Measurements from ENCODE around the gene PLPP3. TPM values are rescaled to one million over a fixed set of nuclear protein-coding genes. Genes with fewer than 3 reads are reported as not detected.
A peak's percentile ranks its signal among the peaks of the same experiment; 100 is the strongest.

Gene PLPP3
- total RNA-seq, 2 donors from 2014 or later: 0.12 TPM; not detected in 1

GRCh38 chr1:56534130-56534651, 45.2 kb downstream of the PLPP3 start:
- peaks cover 16 to 19% of the 10 kb centered on the region in 2 donors for H3K27me3 Mint-ChIP-seq
- no peak overlapping the region for H3K27ac Mint-ChIP-seq
- H3K4me1 Mint-ChIP-seq (ENCODE audit: low read depth in 2 of 2): no peaks in the 10 kb centered on the region
- DNase-seq (ENCODE audit: low spot score) (no peak), ATAC-seq (no peak)
- no peak overlapping the region for H3K4me3 Mint-ChIP-seq
- H3K9me3 Mint-ChIP-seq: no peaks in the 10 kb centered on the region
- no peaks in the 10 kb centered on the region for H3K36me3 Mint-ChIP-seq

- H3K4me1 Mint-ChIP-seq (ENCODE audit: low read depth in 2 of 2): no peaks in the 10 kb centered on the region
- DNase-seq (ENCODE audit: low spot score) (no peak), ATAC-seq (no peak)
- H3K27me3 Mint-ChIP-seq: peaks cover 19 to 21% of the 10 kb centered on the region in 2 donors
- H3K27ac Mint-ChIP-seq: no peak overlapping the region
- no peaks in the 10 kb centered on the region for H3K36me3 Mint-ChIP-seq
- no peak overlapping the region for H3K4me3 Mint-ChIP-seq
- no peaks in the 10 kb centered on the region for H3K9me3 Mint-ChIP-seq
Observed at GRCh38 chr1:56533621-56534020, 45.7 kb downstream of the PLPP3 start.

DNA sequence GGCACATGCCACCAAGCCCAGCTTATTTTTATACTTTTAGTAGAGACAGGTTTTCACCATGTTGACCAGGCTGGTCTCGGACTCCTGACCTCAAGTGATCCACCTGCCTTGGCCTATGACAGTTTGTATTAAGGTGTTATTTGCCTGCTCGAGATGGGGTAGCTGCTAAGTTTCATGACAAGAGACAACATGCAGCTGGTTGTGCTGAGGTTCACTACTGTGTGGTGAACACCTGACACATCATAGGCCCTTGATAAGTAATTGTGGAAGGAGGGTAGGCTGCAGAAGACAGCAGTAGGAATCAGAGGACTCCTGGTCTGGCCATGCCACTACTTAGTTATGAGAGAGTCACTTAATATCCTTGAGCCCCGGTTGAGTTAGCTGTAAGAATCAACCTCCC, 46.2 kb downstream of the PLPP3 start:
- no peaks in the 10 kb centered on the region for H3K4me1 Mint-ChIP-seq (ENCODE audit: low read depth in 2 of 2)
- ATAC-seq (no peak), DNase-seq (ENCODE audit: low spot score) (no peak)
- H3K9me3 Mint-ChIP-seq: no peaks in the 10 kb centered on the region
- peaks cover 17 to 22% of the 10 kb centered on the region in 2 donors for H3K27me3 Mint-ChIP-seq
- H3K36me3 Mint-ChIP-seq: no peaks in the 10 kb centered on the region
- H3K27ac Mint-ChIP-seq: no peak overlapping the region
- H3K4me3 Mint-ChIP-seq: no peak overlapping the region

- Mint-ChIP-seq H3K4me1 (ENCODE audit: low read depth in 2 of 2) (no peaks in the 10 kb centered on the region), H3K27me3 (peaks cover 15 to 26% of the 10 kb centered on the region in 2 donors), H3K36me3 (no peaks in the 10 kb centered on the region), H3K9me3 (no peaks in the 10 kb centered on the region), H3K27ac (no peak overlapping the region), H3K4me3 (no peak overlapping the region)
- no peak for ATAC-seq
- no peak for DNase-seq (ENCODE audit: low spot score)
Observed at GRCh38 chr1:56532350-56532683, 47.0 kb downstream of the PLPP3 start.

GRCh38 chr1:56531624-56532349, 47.6 kb downstream of the PLPP3 start:
- Mint-ChIP-seq H3K4me1 (ENCODE audit: low read depth in 2 of 2) (no peaks in the 10 kb centered on the region), H3K27ac (no peak overlapping the region), H3K36me3 (no peaks in the 10 kb centered on the region), H3K9me3 (no peaks in the 10 kb centered on the region), H3K4me3 (no peak overlapping the region), H3K27me3 (peaks cover 12 to 22% of the 10 kb centered on the region in 2 donors)
- DNase-seq (ENCODE audit: low spot score) (no peak), ATAC-seq (no peak)

GRCh38 chr1:56529801-56530200, 49.6 kb downstream of the PLPP3 start:
- peaks cover 11 to 12% of the 10 kb centered on the region in 2 donors for H3K27me3 Mint-ChIP-seq

DNA sequence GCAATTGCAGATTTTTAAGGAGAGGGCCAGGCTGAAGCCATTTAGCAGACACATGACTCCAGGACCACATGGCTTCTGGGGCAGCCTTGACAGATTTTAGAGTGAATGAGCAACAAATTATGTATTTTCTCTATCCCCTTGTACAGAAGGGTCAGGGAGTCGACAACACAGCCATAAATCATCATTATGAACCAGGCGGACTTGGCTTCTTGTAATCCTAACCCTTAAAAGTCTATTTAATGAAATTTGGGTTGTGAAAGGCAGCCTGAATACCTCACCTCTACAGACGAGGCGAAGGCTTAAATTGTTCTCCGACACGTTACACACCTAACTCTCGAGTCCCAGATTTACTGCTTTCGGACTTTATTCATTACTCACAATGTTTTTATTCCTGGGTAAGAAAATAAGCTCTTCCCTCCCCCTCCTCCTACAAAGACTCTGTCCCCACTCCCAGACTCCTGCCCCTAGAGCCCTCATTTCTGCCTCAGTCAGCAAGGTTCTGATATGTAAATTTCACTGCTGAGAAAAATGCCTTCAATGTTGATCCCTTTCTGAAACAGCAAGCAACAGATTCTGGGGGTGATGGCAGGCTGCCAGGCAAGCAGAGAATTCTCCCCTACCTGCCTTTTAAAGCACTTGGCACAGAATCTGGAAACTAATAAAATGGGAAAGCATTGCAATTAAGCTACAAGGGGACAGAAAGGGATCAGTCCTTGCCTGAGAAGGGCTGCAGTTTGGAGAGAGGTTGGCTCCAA, 51.6 kb downstream of the PLPP3 start:
- Mint-ChIP-seq H3K27ac (no peak overlapping the region), H3K9me3 (no peaks in the 10 kb centered on the region), H3K36me3 (no peaks in the 10 kb centered on the region), H3K27me3 (peaks cover 8 to 12% of the 10 kb centered on the region in 2 donors), H3K4me3 (no peak overlapping the region), H3K4me1 (ENCODE audit: low read depth in 2 of 2) (peaks cover 7 to 8% of the 10 kb centered on the region in 2 donors)
- DNase-seq (ENCODE audit: low spot score): no peak
- ATAC-seq: no peak

More at GRCh38 chr1:56529801-56530200, 49.6 kb downstream of the PLPP3 start:
- Mint-ChIP-seq H3K9me3 (no peaks in the 10 kb centered on the region), H3K27ac (no peak overlapping the region), H3K36me3 (no peaks in the 10 kb centered on the region), H3K4me3 (no peak overlapping the region), H3K4me1 (ENCODE audit: low read depth in 2 of 2) (peaks cover 7 to 8% of the 10 kb centered on the region in 2 donors)
- ATAC-seq: no peak
- DNase-seq (ENCODE audit: low spot score): no peak

DNA sequence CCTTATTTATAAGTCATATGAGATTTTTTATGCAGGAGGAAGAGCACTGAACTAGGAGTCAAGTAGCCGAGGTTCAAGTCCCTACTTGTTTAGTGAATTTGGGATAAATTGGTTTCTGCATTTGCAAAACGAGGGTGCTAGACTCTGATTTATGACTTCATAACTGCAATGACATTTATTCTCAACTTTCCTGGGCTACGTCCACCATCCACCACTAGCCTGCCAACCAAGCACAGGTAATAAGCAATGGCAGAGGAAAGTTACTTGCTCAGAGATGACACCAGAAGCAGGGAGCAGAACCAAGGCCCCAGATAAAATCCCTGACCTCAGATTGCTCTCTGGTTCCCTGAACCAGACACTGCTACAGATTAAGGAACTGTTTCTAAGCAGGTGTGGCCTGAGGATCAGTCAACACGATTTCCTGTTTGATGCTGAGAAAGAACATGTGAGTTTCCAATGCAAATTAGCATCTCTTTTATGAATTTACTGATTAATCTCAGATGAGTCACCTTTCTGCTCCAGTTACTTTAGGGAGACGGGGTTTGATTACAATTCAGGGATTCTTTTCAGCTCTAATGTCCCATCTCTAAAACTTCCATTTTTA, 52.7 kb downstream of the PLPP3 start:
- Mint-ChIP-seq H3K27ac (no peak overlapping the region), H3K36me3 (no peaks in the 10 kb centered on the region), H3K27me3 (peaks cover 8 to 15% of the 10 kb centered on the region in 2 donors), H3K4me3 (no peak overlapping the region), H3K9me3 (no peaks in the 10 kb centered on the region), H3K4me1 (ENCODE audit: low read depth in 2 of 2) (peaks cover 7 to 8% of the 10 kb centered on the region in 2 donors)
- no peak for ATAC-seq
- DNase-seq (ENCODE audit: low spot score): no peak

DNA sequence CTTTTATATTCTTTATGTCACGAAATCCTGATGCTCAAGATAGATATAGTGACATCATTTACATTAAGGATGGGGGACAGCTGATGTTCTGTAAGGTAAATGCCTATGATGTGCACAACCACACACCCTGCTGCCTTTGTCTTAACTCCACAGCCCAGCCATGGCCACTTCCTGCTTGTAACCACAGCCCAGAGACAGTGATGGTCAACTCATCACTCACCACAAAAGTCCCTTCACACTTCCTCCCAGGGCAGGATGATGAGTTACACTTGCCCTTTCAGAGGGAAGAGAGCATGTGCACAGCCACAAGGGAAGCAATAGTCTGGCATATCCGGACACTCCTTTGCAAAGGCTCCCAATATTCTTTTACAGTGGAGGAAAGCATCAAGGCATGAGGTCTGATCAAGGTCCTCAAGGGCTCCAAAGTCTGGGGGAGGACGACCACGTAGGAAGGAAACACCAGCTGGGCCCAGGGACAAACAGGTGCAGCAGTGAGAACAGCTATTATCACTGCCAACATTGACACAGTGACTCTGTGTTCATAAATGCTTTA, 53.8 kb downstream of the PLPP3 start:
- peak; percentile 82 to 86 for ATAC-seq
- Mint-ChIP-seq H3K27me3 (peaks cover 8 to 21% of the 10 kb centered on the region in 2 donors), H3K27ac (no peak overlapping the region), H3K36me3 (no peaks in the 10 kb centered on the region), H3K4me1 (ENCODE audit: low read depth in 2 of 2) (peaks cover 7 to 8% of the 10 kb centered on the region in 2 donors), H3K4me3 (no peak overlapping the region), H3K9me3 (no peaks in the 10 kb centered on the region)
- DNase-seq (ENCODE audit: low spot score): no peak

DNA sequence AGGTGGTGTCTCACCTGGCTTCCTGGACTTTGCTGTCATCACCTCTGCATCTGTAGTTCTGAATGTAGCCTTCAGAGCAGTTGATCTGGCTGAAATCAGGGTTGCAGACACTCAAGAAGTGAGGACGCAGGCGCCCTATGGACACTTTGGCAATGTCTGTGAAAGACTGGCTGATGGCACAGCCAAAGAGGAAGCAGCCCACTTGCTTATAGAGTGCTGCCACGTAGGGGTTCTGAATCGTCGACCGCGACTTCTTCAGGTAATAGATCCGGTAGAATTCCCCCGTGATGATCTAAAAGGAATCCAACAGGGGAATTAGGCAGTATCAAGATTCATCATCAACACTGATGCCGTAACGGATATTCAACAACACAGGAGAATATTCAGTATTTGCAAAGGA, 55.1 kb downstream of the PLPP3 start:
- ATAC-seq: no peak

GRCh38 chr1:56522680-56523079, 56.7 kb downstream of the PLPP3 start:
- Mint-ChIP-seq H3K4me1 (ENCODE audit: low read depth in 2 of 2) (peaks cover 7 to 8% of the 10 kb centered on the region in 2 donors), H3K9me3 (no peaks in the 10 kb centered on the region), H3K4me3 (no peak overlapping the region), H3K36me3 (no peaks in the 10 kb centered on the region), H3K27ac (no peak overlapping the region), H3K27me3 (peaks cover 9 to 11% of the 10 kb centered on the region in 2 donors)
- DNase-seq (ENCODE audit: low spot score): no peak
- ATAC-seq: no peak

More for the DNA sequence above, 55.1 kb downstream of the PLPP3 start:
- H3K27ac Mint-ChIP-seq: no peak overlapping the region
- no peaks in the 10 kb centered on the region for H3K9me3 Mint-ChIP-seq
- no peaks in the 10 kb centered on the region for H3K36me3 Mint-ChIP-seq
- no peak for DNase-seq (ENCODE audit: low spot score)
- no peak overlapping the region for H3K4me3 Mint-ChIP-seq
- peaks cover 7 to 8% of the 10 kb centered on the region in 2 donors for H3K4me1 Mint-ChIP-seq (ENCODE audit: low read depth in 2 of 2)
- peaks cover 9 to 21% of the 10 kb centered on the region in 2 donors for H3K27me3 Mint-ChIP-seq

- Mint-ChIP-seq H3K4me3 (no peak overlapping the region), H3K9me3 (no peaks in the 10 kb centered on the region), H3K4me1 (ENCODE audit: low read depth in 2 of 2) (peaks cover under 1 to 2% of the 10 kb centered on the region in 2 donors), H3K27me3 (peaks cover 8 to 9% of the 10 kb centered on the region in 2 donors), H3K27ac (no peak overlapping the region), H3K36me3 (no peaks in the 10 kb centered on the region)
- no peak for DNase-seq (ENCODE audit: low spot score)
- no peak for ATAC-seq
Observed at GRCh38 chr1:56520016-56520601, 59.3 kb downstream of the PLPP3 start.

- no peaks in the 10 kb centered on the region for H3K4me1 Mint-ChIP-seq (ENCODE audit: low read depth in 2 of 2)
- no peaks in the 10 kb centered on the region for H3K36me3 Mint-ChIP-seq
- H3K27me3 Mint-ChIP-seq: peaks cover 8 to 21% of the 10 kb centered on the region in 2 donors
- H3K27ac Mint-ChIP-seq: no peak overlapping the region
- no peak overlapping the region for H3K4me3 Mint-ChIP-seq
- no peaks in the 10 kb centered on the region for H3K9me3 Mint-ChIP-seq
- no peak for DNase-seq (ENCODE audit: low spot score)
- ATAC-seq: no peak
Observed at GRCh38 chr1:56517404-56518130, 61.8 kb downstream of the PLPP3 start.
